ENCODE measurements around the gene ARMH1.
"Not testable (repeated sequence)": the region's sequence is repeated elsewhere in the genome, so short reads cannot be mapped to it uniquely, and the experiment has no call there.

The ARMH1 gene

GRCh38 chr1:44695671-44696070 is 21.2 kb downstream of the ARMH1 start:
- no peak for DNase-seq (ENCODE audit: low read depth)

DNA sequence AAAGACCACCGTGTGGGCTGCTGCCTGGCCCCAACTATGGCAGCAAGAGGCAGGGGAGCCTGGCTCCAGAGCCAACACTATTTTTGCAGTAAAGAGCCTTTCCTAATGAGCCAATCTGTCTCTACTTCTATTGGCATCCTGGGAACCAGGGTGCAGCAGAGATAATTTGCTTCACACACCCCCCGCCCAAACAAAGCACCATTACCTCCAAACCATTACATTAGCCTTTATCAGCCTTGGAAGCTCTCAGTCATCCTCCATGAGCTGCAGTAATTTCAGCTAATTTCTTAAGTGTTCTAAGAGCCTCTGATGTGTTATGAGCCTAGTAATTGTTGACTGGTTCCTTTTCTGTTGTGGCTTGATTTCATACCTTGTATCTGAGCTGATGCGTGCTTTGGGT is 21.6 kb downstream of the ARMH1 start:
- DNase-seq (ENCODE audit: low read depth), result no peak

- peak; percentile 4 for DNase-seq (ENCODE audit: low read depth)
Observed at GRCh38 chr1:44696789-44697345, 22.4 kb downstream of the ARMH1 start.

DNA sequence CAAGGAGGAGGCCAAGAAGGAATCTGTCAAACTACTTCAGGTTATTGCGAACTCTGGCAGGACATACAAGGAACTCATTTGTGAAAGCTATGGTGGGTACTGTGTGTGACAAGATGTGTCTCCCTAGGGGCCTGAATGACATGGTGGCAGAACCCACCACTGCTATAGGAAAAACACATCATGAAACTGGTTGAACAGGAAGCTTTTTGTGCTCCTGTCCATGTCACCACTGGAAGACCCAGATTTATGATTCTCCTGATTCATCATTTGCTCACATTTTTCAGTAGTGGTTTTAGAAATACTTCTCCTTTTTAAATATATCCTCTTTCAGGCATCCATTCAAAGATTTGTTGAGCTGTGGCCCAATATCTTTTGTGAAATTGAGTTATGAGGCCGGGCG is 23.6 kb downstream of the ARMH1 start:
- DNase-seq (ENCODE audit: low read depth), result no peak

- not testable (repeated sequence) for DNase-seq (ENCODE audit: low read depth)
Observed at GRCh38 chr1:44699375-44699774, 24.9 kb downstream of the ARMH1 start.

DNA sequence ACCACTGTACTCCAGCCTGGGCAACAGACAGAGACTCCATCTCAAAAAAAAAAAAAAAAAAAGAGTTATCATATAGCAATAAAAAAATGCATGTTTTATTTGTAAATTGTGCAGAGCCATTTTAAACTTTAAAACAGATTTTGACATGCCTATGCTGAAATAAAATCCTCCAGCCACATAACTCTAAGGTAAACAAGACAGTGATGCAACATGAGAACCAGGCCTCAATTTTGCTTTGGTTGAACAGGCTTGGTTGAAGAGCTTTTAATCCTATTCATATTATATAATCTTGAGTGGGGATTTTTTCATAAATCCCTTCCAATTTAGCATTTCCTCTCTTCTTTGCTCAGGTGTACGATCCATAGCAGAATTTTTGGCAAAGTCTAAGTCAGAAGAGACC is 26.1 kb downstream of the ARMH1 start:
- no peak for DNase-seq (ENCODE audit: low read depth)

GRCh38 chr1:44701141-44701573 is 26.6 kb downstream of the ARMH1 start:
- no peak for DNase-seq (ENCODE audit: low read depth)

- DNase-seq (ENCODE audit: low read depth), result no peak
Observed at GRCh38 chr1:44705470-44705869, 31.0 kb downstream of the ARMH1 start.

DNA sequence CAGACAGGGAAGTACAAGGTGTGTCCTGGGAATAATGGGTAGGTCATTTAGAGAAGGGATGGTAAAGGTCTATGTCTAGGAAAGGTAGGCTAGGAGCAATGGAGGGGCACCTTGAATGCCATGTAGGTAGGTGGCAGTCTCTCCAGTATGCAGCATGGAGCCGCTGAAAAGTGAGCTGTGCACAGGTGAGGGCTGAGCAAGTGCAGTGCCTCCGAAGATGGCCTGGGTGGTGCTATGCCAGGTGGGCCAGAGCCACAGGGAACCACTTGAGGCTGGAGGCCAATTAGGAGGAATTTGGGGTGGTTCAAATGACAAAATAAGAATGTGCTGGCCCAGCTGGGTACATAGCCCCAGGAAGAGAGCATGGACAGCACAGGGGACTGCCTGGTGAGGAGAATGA is 31.4 kb downstream of the ARMH1 start:
- DNase-seq (ENCODE audit: low read depth), result no peak

- no peak for DNase-seq (ENCODE audit: low read depth)
Observed at GRCh38 chr1:44707112-44707881, 32.8 kb downstream of the ARMH1 start.

DNA sequence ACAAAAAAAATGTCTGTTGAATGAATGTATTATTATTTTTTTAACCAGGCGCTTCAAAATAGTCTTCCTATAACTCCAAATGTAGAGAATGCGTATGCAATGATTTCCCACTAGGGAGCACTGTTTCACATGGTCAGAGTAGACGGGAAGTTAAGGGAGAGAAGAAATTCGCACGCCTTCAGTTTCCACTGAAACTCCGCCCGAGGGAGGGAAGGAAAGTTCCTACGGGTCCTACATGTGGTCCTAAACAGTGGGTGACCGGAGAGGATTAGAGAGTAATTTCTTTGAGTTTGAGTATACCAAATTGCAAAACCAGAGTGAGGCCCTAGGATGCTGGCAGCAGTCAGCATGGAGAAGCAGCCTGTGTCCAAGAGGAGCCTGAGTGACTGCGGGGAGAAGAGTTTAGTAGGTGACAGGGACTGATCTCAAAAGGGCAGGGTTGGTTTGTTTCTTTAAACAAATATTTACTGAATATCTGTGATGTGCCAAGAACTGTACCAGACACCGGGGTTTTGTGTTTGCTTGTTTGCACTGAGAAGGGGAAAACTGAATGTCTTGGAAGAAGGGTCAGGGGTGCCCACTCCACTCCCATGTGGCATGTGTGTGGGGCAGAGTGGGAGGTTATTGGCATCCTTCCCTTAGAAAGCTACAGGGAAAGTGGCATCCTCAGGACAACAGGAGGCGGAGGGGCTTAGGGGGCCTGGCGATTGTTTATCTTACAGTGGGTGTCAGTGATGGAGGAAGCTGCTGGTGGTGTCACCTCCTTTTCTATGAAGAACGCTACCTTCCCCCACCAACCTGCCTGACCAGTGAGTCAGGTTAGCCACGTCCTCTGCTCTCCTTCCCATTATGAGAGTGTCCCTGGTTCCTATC is 33.7 kb downstream of the ARMH1 start:
- no peak for DNase-seq (ENCODE audit: low read depth)

GRCh38 chr1:44713321-44713781 is 38.8 kb downstream of the ARMH1 start:
- DNase-seq (ENCODE audit: low read depth), result no peak

DNA sequence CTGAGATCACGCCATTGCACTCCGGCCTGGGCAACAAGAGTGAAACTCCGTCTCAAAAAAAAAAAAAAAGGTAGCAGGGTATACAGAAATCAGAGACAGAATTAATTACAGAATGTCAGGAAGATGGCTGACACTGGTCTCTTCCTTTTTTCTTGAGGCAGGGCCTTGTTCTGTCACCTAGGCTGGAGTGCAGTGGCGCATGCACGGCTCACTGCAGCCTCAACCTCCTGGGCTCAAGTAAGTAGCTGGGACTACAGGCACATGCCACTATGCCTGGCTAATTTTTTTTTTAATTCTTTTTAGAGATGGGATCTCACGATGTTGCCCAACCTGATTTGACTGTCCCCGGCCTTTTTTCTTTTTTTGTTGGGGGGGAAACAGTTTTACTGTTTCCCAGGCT is 40.0 kb downstream of the ARMH1 start:
- no peak for DNase-seq (ENCODE audit: low read depth)

GRCh38 chr1:44714944-44715571 is 40.5 kb downstream of the ARMH1 start:
- DNase-seq (ENCODE audit: low read depth), result no peak

GRCh38 chr1:44717156-44717555 is 42.6 kb downstream of the ARMH1 start:
- DNase-seq (ENCODE audit: low read depth), result no peak

GRCh38 chr1:44717653-44718052 is 43.1 kb downstream of the ARMH1 start:
- no peak for DNase-seq (ENCODE audit: low read depth)

- DNase-seq (ENCODE audit: low read depth), result no peak
Observed at GRCh38 chr1:44718091-44718490, 43.6 kb downstream of the ARMH1 start.

DNA sequence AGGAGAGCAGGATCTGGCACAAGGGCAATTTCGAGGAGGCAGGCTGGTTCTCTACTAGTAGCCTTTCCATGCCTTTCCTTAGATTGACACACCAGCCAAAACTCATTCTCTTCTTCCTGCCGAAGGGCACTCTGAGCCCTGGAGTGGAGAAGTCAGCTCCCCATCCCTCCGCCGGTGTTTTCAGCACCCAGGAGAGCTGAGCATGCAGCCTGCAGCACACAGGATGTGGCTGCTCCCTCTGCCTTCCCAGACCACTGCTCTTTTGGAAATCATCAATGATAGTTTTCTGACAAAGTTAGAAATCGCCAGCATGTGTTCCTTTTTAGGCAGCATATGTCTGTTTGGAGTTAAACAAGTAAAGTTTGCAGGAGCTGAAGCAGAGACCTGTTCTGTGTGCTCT is 44.8 kb downstream of the ARMH1 start:
- no peak for DNase-seq (ENCODE audit: low read depth)

DNA sequence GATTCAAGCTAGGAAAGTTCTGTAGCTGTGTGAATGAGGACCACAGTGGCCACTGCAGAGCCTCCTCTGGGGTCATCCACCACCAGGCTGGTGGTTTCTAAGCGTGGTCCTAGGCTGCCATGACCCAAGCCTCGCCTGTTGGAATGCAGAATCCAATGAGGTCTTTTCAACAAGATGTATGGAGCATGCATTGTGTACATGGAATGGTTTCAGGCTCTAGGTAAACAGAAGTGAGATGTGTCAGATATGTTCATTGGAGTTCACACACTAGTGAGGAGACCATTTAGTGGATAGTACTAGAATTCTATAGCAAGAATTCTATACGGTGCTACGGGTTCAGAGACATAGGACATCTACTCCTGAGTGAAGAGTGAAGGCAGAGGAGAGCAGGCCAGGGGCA is 45.8 kb downstream of the ARMH1 start:
- no peak for DNase-seq (ENCODE audit: low read depth)

- no peak for DNase-seq (ENCODE audit: low read depth)
Observed at GRCh38 chr1:44721485-44722361, 47.2 kb downstream of the ARMH1 start.

GRCh38 chr1:44723064-44723463 is 48.5 kb downstream of the ARMH1 start:
- no peak for DNase-seq (ENCODE audit: low read depth)

All from stimulated activated CD8-positive, alpha-beta memory T cell treated with anti-CD3 and anti-CD28 coated beads, Interleukin-12 subunit alpha, Interleukin-12 subunit beta, amount 100 ng/mL, for 4 hours (primary cell).